Islet precursor cell (in vitro differentiated cells): ENCODE measurements around the gene TBC1D23.

Source experiments
- DNase-seq: peaks from one replicate; pipeline ENCODE4 v3.0.0-alpha.2; 2018

The TBC1D23 gene

DNA sequence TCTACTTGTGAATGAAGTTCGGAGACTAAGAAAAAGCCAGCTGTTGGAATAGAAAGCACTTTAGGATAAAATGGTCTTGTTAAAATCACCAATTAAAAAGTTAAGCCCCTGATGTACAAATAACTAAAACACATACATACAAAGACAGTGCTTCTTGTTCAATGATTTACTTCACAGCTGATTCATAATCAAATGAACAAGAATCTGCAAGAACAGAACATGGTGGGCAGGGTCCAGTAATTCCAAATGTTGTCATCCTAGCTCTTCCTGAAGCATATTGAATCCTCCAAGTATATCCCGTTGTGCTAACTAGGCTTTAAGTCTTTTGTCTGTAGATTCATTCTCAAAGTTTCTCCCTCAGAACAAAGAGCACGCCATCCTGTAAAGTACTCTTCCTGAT, 98.2 kb downstream of the TBC1D23 start:
- no peak for DNase-seq

DNA sequence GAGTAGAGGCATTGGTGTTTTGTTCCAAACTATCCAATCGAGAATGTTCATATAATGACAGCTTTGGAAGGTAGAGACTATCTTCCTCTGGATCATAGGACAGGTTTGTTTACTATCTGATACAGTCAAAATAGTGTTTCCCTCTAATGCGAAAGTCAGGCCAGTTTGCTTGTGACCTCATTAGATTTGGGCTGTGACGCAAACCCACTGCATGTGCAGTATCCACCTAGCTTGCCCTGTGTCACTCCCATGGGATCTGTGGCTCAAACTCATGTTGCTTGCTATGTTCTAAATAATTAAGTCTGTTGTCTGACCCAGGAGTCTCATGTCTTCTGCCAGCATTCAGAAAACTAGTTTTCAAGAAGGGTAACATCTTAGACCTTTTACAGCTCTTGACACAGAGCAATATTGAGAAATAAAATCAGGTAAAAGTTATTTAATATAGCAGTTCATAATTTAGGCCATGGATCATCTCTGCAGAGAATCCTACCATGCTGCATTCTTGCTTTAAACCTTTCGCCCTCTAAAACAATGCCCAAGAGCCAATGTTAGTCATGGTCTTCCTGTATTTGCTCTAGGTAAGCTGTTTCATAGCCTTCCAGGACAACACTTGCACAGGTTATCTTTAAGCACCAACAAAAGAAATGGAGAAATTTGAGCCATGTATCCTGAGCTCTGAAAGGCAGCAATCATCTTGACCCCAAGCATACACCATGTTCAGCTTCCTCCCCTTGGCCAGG, 100.1 kb downstream of the TBC1D23 start:
- DNase-seq, result no peak

DNA sequence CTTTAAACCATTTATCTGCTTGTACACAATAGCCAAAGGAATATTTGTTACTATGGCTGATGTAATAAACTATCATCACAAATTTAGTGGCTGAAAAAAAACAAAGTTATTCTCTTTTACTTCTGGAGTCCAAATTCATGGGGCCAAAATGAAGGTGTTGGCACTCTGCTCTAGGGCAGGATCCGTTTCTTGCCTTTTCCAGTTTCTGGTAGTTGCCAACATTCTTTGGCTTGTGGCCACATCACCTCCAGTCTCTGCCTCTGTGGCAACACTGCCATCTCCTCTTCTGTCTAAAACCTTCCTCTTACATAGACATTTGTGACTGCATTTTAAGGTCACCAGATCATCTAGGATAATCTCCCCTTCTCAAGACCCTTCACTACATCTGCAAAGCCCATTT, 101.1 kb downstream of the TBC1D23 start:
- DNase-seq, result no peak

DNA sequence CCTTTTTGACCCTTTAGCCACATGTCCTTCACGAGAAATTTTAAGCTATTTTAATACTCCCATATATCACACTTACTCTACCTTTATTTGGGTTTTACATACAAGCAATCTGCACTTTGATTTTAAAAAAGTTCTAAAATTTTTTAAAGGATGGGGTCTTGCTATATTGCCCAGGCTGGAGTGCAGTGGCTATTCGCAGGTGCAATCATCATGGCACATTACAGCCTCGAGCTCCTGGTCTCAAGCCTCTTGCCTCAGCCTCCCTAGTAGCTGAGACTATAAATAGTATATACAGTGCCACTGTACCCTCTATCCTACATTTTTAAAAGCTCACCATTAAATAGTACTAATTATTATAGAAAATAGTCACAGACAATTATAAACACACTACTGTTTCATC, 103.6 kb downstream of the TBC1D23 start:
- no peak for DNase-seq

DNA sequence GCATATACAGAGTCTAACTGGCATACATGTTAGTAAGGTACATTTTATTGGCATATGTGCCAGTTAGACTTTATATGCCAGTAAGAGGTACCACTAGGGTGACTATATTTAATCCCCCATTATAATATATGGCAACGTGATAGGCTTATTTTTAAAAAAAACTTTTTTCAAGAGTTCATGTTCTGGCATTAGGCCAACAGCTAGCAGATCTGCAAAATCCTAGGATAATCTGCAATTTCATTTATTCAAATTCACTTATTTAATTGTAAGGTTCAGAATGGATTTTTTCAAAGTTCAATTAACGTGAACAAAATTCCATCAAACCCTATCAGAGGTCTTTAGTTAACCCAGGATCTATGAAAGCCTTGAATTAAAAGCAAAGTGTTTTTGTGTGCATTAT, 105.6 kb downstream of the TBC1D23 start:
- DNase-seq, result no peak

DNA sequence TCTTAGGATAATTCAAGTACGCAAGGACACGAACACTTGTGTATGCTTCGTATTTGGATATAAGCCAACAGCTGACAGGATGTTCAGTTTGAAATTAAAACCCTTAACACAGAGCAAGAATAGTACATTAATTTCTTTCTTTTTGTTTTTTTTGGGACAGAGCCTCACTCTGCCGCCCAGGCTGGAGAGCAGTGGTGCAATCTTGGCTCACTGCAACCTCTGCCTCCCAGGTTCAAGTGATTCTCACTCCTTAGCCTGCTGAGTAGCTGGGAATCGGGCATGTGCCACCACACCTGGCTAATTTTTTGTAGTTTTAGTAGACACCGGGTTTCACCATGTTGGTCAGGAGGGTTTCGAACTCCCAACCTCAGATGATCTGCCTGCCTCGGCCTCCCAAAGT, 107.6 kb downstream of the TBC1D23 start:
- no peak for DNase-seq

DNA sequence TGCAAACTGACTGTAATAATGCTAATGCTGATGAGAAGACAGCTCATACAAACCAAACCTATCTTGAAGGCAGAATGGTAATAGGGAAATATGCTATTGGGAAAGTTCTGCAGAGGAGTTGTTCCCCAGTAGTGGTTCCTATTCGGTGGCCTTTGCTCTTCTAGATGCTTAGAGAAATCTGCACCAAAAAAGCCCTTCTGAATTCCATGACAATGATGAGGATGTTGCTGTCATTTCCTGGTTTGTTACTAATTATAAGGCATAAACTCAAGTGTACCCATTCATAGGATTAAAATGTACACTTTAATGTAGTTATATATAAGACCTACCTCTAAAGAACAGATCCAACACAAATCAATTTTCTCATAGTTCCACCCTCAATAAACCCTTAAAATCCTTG, 110.0 kb downstream of the TBC1D23 start:
- no peak for DNase-seq

DNA sequence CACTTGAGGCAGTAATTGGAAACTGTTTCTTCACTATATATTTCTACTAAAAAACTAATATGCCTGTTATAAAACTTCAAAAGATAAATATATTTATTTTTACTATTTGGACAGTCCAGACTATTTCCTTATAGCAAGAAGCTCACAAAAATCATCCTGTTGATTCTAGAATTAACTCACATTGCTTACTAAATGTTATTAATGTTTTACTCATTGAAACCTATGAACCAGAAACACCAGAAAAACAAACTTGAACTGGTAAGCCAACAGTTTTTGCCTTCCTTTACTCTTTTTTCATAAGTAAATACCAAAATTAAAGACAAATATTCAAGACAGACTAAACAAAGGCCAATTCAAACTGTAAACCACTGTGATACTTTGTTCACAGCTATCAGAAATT, 113.7 kb downstream of the TBC1D23 start:
- DNase-seq, result no peak
